NB4 (cell line): ENCODE data around the gene ADGRA1.
A peak's percentile ranks its signal among the peaks of the same experiment; 100 is the strongest.

ENCODE experiments used
- DNase-seq: peaks from one replicate; pipeline ENCODE4 v3.0.0; 2010; ENCODE audit warnings: low read depth
- H3K4me3 ChIP-seq: one replicate; pipeline ENCODE4 v1.5.1; 2011; ENCODE audit warnings: mild to moderate bottlenecking, low read depth, low read length, moderate library complexity
- MYC ChIP-seq: IDR thresholded peaks from 2 replicates; pipeline ENCODE4 v1.6.1; 2011; ENCODE audit warnings: low read depth, low read length
- POLR2A ChIP-seq: IDR thresholded peaks from 2 replicates; pipeline ENCODE4 v1.6.1; 2011; ENCODE audit warnings: mild to moderate bottlenecking; ENCODE audit not compliant: insufficient read length; ENCODE audit errors: extremely low read depth
- TF ChIP-seq, protein P1 (sequence below): IDR thresholded peaks from 2 replicates; pipeline ENCODE4 v1.6.1; 2011; ENCODE audit warnings: low read depth, low read length
- TF ChIP-seq, protein P2 (sequence below): IDR thresholded peaks from one replicate; pipeline ENCODE4 v1.5.1; 2012; ENCODE audit warnings: low read depth, low read length

Gene ADGRA1

DNA sequence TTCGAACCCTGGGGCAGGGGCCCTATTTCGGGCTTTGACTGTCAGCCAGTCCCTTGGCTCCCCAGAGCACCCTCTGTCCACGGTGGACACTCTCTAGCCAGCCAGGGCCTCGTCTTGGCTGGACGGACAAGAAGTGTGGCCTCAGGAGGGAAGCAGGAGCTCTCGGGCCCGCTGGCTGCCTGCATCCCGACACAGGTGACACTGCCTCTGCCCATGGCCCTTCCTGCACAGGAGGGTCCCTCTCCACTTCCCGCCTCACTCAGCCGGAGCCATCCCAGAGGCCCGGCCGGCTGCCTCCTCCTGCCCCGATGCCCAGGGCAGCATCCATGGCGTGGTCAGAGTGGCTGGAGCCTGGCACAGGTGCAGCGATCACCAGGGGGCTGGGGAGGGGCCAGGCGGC lies 7.9 kb downstream of the ADGRA1 start:
- DNase-seq: no peak
- no peak overlapping the region for H3K4me3 ChIP-seq
- no peak for TF ChIP-seq MYC
- TF ChIP-seq, protein P1, sequence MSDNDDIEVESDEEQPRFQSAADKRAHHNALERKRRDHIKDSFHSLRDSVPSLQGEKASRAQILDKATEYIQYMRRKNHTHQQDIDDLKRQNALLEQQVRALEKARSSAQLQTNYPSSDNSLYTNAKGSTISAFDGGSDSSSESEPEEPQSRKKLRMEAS: no peak

DNA sequence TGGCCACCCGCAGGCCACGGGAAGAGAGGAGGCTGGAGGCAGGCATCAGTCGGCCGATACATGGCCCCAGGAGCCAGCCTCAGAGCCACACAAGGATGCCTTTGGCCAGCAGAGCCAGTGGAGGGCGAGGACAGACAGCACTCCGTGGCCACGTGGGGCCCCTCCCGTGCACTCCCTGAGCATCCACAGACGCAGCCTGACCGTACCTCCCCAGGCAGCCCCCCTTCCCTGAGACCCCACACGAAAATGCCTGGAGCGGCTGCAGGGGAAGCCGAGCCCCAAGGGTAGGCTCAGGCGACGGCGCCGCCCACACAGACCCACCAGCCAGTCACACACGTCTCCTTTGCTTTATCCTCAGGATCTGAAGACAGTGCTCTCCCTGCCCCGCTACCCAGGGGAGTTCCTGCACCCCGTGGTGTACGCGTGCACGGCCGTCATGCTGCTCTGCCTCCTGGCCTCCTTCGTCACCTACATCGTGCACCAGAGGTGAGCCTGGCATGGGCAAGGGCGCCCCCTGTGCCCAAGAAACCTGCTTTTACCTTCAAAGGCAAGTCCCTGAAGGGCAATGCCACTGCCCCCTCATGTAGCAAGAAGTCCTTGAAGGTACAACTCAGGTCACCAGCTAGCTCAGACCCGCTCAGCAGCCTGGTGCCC lies 9.0 kb downstream of the ADGRA1 start:
- peak; percentile 19 for DNase-seq
- no peak overlapping the region for H3K4me3 ChIP-seq

DNA sequence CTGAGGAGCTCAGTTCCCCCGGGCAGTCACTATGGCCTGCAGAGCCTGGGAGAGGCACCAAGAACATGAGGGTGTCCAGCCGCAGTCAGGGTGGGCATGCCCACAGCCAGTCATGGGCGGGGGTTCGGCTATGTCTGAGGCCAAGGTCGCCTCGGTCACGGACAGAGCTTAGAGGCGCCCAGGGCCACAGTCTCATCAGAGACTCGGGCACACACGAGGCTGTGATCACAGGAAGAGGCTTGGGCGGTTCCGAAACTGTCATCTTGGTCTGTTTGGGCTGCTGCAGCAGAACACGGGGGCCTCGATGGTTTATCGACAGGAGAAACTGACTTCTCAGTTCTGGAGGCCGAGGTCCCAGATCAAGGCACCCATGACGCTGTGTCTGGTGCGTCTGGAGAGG lies 9.7 kb downstream of the ADGRA1 start:
- no peak overlapping the region for H3K4me3 ChIP-seq
- no peak for DNase-seq
- TF ChIP-seq, protein P1: no peak
- TF ChIP-seq POLR2A (no peak), MYC (no peak)
- TF ChIP-seq, protein P2, sequence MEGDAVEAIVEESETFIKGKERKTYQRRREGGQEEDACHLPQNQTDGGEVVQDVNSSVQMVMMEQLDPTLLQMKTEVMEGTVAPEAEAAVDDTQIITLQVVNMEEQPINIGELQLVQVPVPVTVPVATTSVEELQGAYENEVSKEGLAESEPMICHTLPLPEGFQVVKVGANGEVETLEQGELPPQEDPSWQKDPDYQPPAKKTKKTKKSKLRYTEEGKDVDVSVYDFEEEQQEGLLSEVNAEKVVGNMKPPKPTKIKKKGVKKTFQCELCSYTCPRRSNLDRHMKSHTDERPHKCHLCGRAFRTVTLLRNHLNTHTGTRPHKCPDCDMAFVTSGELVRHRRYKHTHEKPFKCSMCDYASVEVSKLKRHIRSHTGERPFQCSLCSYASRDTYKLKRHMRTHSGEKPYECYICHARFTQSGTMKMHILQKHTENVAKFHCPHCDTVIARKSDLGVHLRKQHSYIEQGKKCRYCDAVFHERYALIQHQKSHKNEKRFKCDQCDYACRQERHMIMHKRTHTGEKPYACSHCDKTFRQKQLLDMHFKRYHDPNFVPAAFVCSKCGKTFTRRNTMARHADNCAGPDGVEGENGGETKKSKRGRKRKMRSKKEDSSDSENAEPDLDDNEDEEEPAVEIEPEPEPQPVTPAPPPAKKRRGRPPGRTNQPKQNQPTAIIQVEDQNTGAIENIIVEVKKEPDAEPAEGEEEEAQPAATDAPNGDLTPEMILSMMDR: no peak

More for the DNA sequence above, 9.0 kb downstream of the ADGRA1 start:
- TF ChIP-seq, protein P2: peak; percentile 17
- TF ChIP-seq, protein P1: no peak
- TF ChIP-seq POLR2A (no peak), MYC (no peak)

DNA sequence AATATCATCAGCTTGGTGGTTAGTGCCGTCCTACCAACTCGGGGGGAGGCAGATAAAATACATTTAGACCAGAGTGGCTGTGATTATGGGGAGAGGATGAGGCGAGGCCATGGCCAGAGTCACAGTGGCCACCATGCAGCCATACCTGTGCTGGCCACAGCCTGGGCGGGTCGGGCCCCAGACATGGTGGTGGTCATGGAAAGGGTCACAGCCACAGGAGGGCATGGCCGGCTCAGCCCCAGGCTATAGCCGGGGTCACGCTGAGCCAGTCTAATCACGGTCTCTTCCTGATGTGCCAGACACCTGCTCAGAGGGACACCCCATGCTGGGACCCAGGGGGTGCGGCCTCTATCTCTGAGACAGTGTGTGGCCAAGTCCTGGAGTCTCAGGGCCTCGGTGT lies 10.2 kb downstream of the ADGRA1 start:
- no peak overlapping the region for H3K4me3 ChIP-seq
- no peak for DNase-seq
- no peak for TF ChIP-seq POLR2A
- TF ChIP-seq, protein P2: no peak
- no peak for TF ChIP-seq MYC
- TF ChIP-seq, protein P1: no peak

DNA sequence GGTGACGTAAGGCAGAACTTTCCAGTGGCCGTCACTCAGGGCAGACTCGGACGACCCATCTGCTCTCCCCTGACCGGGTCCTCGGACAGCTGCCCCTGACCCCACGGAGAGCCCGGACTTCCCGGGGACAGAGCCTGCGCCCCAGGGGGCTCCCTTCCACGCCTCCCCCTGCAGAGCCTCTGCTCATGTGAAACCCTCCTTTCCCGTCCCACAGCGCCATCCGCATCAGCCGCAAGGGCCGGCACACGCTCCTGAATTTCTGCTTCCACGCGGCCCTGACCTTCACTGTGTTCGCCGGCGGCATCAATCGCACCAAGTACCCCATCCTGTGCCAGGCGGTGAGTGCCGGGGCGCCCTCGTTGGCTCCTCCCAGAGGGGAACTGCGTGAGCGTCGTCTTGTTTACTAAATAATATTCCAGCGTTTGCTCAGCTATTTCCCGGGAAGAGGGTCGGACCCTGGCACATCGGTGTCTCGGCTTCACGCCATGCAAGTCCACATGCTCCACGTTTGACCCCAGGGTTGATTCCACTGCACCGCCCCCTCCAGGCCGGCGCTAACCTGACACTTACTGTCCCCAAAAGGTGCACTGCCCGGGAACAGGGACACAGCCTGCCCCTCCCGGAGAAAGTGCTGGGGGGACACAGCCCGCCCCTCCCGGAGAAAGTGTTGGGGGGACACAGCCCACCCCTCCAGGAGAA lies 10.9 kb downstream of the ADGRA1 start:
- TF ChIP-seq, protein P2: peak; percentile 14
- TF ChIP-seq, protein P1: no peak
- no peak for DNase-seq
- H3K4me3 ChIP-seq: no peak overlapping the region

DNA sequence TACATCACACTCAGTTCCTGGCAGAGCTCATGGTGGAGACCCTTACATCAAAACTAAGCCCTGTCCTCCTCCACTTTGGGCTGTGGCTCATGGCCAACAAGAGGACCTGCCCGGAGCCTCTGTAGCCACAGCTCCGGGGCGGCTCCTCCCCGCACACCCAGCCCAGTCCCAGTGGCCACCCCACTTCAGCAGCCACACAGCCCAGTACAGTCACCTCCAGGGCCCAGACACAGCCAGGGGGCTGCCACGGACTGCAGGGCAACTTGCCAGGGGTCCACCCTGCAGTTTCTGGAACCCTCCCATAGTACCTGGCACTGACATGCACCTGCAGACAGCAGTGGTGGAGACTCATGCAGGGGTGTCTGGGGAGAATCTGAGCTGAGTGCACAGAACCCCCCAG lies 11.8 kb downstream of the ADGRA1 start:
- TF ChIP-seq, protein P1: no peak
- TF ChIP-seq POLR2A (no peak), MYC (no peak)
- TF ChIP-seq, protein P2: no peak
- DNase-seq: no peak
- H3K4me3 ChIP-seq: no peak overlapping the region
